Memory B cell (primary cell): ENCODE results near the gene SPAG8.
A peak's percentile ranks its signal among the peaks of the same experiment; 100 is the strongest.

Experiments used
- ATAC-seq: fragments of 150-1000 bp; cut with Tn5 transposase; 2 replicates; pipeline ENCODE4 v1.10.0; 2021; ENCODE audit warnings: low read depth, mild to moderate bottlenecking, moderate library complexity
- DNase-seq, 2 donors: peaks; one replicate each; pipeline ENCODE4 v3.0.0; 2022; ENCODE audit warnings: low spot score in 2 of 2
- H3K27ac Mint-ChIP-seq: one replicate; pipeline ENCODE4 v1.8.0; 2022; ENCODE audit warnings: mild to moderate bottlenecking, moderate library complexity, mixed read lengths
- H3K27me3 Mint-ChIP-seq: one replicate; pipeline ENCODE4 v1.8.0; 2022; ENCODE audit warnings: mixed read lengths
- H3K36me3 Mint-ChIP-seq: one replicate; pipeline ENCODE4 v1.8.0; 2022; ENCODE audit warnings: mild to moderate bottlenecking, mixed read lengths
- H3K4me1 Mint-ChIP-seq: one replicate; pipeline ENCODE4 v1.8.0; 2022; ENCODE audit warnings: mixed read lengths
- H3K4me3 Mint-ChIP-seq: one replicate; pipeline ENCODE4 v1.8.0; 2022; ENCODE audit warnings: mild to moderate bottlenecking, moderate library complexity, mixed read lengths
- H3K9me3 Mint-ChIP-seq: one replicate; pipeline ENCODE4 v1.8.0; 2022; ENCODE audit warnings: mixed read lengths

SPAG8 gene

DNA sequence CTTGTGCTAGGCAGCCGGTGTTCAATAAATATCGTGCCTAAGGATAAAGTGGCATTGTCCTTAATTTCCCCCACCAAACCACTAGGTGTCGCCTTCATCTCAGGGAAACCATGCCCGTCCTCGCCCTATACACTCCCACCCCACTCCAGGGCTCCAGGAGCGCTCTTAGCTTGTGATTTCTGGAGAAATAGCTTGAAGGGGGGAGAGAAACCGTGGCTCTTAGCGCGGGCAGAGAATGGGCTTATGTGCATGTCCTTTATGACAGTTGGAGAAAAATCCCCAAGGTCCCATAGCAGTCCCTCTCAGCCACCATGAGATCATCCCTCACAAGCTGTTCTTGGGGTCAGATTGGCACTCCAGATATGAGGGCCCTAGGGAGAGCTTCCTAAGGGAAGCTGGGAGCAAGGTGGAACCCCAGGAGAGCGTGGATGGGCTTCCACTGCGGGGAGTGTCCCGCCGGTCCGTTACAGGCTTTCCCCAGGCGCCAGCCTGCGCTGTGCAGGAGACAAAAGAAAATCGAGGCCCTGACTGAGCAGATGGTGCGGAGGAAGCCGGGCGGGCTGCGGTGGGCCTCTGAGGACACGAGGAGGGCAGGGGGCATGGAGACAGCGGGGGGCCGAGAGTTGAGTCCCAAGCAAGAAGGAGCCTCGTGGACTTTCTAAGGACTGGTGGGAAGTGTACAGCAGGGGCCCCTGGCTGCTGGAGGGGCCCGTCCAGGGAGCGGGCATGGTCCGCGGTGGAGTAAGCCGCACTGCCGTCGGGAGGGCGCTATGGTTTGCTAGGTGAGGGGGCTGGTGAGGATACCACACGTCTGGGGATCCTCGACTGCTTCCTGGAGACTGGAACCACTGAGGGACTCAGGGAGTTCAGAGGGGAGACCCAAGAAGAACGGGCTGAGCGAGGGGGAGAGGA, 21.4 kb downstream of the SPAG8 start:
- H3K27ac Mint-ChIP-seq, result no peak overlapping the region
- DNase-seq, result peak; percentile 48 to 68
- peak; percentile 86 for ATAC-seq
- peak overlapping the region; percentile 70 for H3K4me3 Mint-ChIP-seq
- H3K27me3 Mint-ChIP-seq, result peaks cover 3% of the 10 kb centered on the region
- H3K9me3 Mint-ChIP-seq, result no peaks in the 10 kb centered on the region
- H3K4me1 Mint-ChIP-seq, result peaks cover 8% of the 10 kb centered on the region
- H3K36me3 Mint-ChIP-seq, result peaks cover 11% of the 10 kb centered on the region

DNA sequence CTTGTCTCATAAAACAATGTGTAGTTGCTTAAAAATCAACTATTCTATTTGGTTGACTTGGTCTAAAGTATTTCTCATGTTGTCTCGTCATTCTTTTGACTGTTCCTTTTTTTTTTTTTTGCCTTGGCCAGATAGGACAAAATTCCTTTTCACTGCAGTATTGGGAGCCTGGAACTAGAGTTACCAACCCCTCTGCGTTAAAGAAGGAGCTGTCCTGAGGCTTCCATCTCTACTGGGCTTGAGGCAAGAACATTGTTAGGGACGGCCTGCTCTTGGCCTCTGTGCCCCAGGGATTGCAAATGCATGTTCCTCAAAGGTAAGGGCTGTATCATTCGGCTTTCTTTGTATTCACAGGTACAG, 22.1 kb downstream of the SPAG8 start:
- H3K9me3 Mint-ChIP-seq, result no peaks in the 10 kb centered on the region
- ATAC-seq (no peak), DNase-seq (no peak)

DNA sequence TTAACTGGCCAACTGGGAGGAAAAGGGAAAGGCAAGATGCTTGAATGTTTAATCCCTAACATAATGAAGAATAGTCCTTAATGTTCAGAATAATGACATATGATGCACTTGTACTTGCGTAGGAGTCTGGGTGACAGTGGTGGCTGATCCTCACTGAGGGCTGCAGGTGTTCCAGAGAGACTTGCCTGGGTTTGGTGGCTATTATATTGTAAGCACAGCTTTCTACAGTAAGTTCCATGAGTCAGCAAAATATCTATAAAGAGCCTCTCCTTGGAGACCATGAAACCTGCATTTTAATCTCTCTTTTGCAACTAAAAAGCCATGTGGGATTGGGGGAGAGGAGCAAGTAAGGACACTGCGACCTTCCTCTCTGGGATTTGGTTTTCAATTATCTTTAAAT, 22.5 kb downstream of the SPAG8 start:
- no peak for DNase-seq
- H3K4me3 Mint-ChIP-seq, result no peak overlapping the region
- H3K27ac Mint-ChIP-seq, result no peak overlapping the region
- peaks cover 15% of the 10 kb centered on the region for H3K36me3 Mint-ChIP-seq
- H3K27me3 Mint-ChIP-seq, result peaks cover 3% of the 10 kb centered on the region
- H3K4me1 Mint-ChIP-seq, result peaks cover 6% of the 10 kb centered on the region
- no peak for ATAC-seq
- H3K9me3 Mint-ChIP-seq, result no peaks in the 10 kb centered on the region

More for the DNA sequence above, 22.1 kb downstream of the SPAG8 start:
- Mint-ChIP-seq H3K27ac (no peak overlapping the region), H3K4me3 (no peak overlapping the region), H3K36me3 (peaks cover 12% of the 10 kb centered on the region), H3K4me1 (peaks cover 6% of the 10 kb centered on the region), H3K27me3 (peaks cover 3% of the 10 kb centered on the region)

DNA sequence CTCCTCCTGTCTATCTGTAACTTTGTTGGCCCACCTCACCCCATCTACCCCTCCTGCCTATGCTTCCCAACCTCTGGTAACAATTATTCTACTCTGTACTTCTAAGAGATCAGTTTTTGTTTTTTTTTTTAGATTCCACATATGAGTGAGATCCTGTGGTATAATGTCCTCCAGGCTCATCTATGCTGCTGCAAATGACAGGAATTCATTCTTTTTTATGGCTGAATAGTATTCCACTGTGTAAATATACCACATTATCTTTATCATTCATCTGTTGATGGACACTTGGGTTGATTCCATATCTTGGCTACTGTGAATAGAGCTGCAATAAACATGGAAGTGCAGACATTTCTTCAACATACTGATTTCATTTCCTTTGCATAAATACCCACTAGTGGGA, 28.6 kb downstream of the SPAG8 start:
- H3K36me3 Mint-ChIP-seq, result peaks cover 30% of the 10 kb centered on the region
- no peak overlapping the region for H3K27ac Mint-ChIP-seq
- H3K4me3 Mint-ChIP-seq, result no peak overlapping the region
- ATAC-seq, result no peak
- H3K4me1 Mint-ChIP-seq, result no peaks in the 10 kb centered on the region
- DNase-seq, result no peak
- H3K9me3 Mint-ChIP-seq, result peaks cover 2% of the 10 kb centered on the region
- H3K27me3 Mint-ChIP-seq, result no peaks in the 10 kb centered on the region

DNA sequence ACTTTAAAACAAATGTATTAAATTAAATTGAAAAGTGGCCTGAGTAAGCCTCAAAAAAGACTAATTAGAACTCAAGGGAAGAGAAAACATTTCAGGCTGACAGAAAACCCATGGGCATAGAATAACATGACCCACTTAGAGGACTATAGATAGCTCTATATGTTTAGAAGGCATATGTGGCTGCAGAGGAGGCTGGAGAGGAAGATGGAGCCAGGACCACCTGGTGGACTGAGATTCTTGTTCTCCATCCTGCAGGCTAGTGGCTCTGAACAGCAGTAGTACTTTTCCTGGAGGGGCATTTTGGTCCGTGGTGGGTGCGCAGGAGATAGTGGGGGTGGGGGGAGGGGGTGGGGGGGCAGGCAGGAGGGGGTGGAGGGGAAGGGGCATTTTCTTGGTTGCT, 31.0 kb downstream of the SPAG8 start:
- Mint-ChIP-seq H3K27ac (no peak overlapping the region), H3K4me1 (no peaks in the 10 kb centered on the region), H3K36me3 (peaks cover 27% of the 10 kb centered on the region), H3K9me3 (peaks cover 2% of the 10 kb centered on the region), H3K4me3 (no peak overlapping the region), H3K27me3 (no peaks in the 10 kb centered on the region)
- DNase-seq, result no peak
- no peak for ATAC-seq

DNA sequence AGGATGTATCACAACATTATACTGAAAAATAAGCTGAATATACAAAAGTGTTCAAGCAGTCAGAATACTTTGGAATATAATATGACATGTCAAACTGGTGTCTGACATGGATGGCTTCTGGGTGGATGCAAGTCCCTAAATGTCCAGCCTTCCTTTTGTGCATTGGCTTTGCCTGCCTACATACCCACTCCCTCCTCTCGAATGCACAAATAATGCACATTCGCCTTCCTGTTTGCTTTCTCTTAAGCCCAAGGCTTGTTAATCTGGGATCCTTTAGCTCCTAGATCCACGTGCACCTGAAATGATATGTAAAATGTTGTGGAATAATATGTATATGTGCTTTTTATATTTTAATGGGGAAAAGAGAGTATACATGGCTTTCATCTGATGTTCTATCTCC, 33.6 kb downstream of the SPAG8 start:
- peaks cover 13% of the 10 kb centered on the region for H3K36me3 Mint-ChIP-seq
- H3K27me3 Mint-ChIP-seq, result no peaks in the 10 kb centered on the region
- ATAC-seq (no peak), DNase-seq (no peak)
- H3K27ac Mint-ChIP-seq, result no peak overlapping the region
- no peak overlapping the region for H3K4me3 Mint-ChIP-seq
- peaks cover 4% of the 10 kb centered on the region for H3K4me1 Mint-ChIP-seq
- H3K9me3 Mint-ChIP-seq, result peaks cover 2% of the 10 kb centered on the region

DNA sequence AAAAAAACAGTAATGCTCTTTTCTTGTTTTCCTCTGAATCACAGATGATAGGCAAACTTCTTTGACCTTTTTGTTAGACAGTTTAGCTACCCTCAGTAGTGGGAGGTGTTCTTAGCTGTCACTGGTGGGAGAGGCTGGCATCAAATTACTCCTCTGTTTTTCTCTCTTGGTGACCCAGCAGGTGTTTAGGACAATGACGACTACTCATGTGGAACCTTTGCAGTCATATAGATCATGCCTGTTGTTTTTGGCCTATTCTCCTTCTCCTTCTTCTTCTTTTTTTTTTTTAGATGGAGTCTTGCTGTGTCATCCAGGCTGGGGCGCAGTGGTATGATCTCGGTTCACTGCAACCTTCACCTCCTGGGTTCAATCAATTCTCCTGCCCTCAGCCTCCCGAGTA, 36.0 kb downstream of the SPAG8 start:
- H3K27me3 Mint-ChIP-seq, result no peaks in the 10 kb centered on the region
- DNase-seq (no peak), ATAC-seq (peak; percentile 35)
- H3K36me3 Mint-ChIP-seq, result peaks cover 9% of the 10 kb centered on the region
- no peak overlapping the region for H3K4me3 Mint-ChIP-seq
- H3K27ac Mint-ChIP-seq, result peak overlapping the region; percentile 50
- no peaks in the 10 kb centered on the region for H3K9me3 Mint-ChIP-seq
- peaks cover 4% of the 10 kb centered on the region for H3K4me1 Mint-ChIP-seq

DNA sequence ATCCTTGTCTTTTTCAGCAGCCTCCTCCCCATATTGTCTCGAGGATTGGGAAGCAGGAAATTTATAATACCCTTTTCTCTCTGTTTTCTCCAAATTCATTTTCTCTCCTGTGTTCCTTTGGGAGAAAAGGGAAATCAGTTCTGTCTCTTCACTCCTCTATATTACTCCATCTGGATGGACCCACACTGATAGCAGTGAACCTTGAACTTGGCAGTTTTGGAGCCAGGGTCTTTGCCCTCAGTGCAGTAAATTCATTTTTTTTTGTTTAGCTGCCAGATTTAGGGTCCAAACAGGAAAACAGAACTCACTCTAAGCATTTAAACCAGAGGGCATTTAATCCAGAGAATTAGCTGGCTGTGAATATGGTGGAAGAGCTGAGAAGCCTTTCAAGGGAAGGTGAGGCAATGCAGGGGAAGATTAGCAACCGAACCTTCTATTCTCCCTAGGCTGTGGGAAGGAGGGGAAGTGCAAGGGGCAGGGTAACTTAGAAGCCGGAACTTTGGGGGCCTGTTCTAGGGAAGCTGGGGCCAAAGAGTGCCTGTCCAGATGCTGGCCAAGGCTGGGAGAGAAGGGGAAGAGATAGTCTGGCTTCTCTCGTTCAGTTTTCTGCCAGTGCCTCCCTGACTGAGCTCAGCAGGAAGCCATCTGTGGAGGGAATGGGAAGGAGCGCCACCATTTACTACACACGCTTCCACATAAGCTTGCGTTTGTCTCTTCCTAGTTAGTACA, 37.0 kb downstream of the SPAG8 start:
- peaks cover 5% of the 10 kb centered on the region for H3K36me3 Mint-ChIP-seq
- H3K9me3 Mint-ChIP-seq, result no peaks in the 10 kb centered on the region
- DNase-seq (no peak), ATAC-seq (no peak)
- peaks cover 4% of the 10 kb centered on the region for H3K4me1 Mint-ChIP-seq
- H3K27ac Mint-ChIP-seq, result peak overlapping the region; percentile 50
- H3K27me3 Mint-ChIP-seq, result no peaks in the 10 kb centered on the region
- H3K4me3 Mint-ChIP-seq, result no peak overlapping the region

DNA sequence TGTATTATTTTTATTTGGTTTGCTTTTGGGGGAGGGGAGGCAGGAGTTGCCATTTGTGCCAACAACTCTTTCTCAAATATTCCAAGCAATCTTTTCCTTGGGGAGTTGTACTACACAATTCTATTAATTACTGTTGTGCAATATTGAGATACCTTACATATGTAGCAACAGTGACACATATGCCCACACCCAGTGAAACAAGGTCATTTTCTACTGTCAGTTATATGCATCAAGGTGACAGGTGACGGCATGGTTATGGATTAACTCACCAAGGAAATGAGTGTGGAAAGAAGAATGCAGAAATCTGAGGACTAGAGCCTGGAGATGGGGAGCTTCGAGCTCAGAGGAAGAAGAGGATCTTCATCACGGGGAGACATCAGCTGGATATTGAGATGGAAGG, 40.1 kb downstream of the SPAG8 start:
- ATAC-seq (no peak), DNase-seq (no peak)
- H3K9me3 Mint-ChIP-seq, result no peaks in the 10 kb centered on the region

DNA sequence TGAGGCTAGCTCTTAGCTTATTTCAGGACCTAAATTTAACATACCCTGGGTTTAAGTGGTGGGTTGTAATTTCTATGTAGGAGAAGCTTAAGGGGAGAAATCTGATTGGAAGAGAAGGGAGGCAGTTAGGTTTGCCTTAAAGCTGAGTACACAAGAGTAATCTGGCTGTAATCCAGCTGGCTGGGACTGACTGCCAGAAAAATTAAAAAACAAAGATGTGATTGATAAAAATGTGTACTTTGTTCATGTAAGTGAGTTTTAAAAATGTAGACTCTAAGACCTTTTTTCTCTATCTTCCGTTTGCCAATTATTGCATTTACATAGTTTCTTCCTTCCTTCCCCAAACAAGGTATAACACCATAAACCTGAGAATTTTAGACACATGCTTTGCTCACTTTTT, 40.5 kb downstream of the SPAG8 start:
- Mint-ChIP-seq H3K27ac (no peak overlapping the region), H3K4me1 (peaks cover 4% of the 10 kb centered on the region), H3K9me3 (no peaks in the 10 kb centered on the region), H3K27me3 (no peaks in the 10 kb centered on the region), H3K4me3 (no peak overlapping the region), H3K36me3 (no peaks in the 10 kb centered on the region)
- ATAC-seq (no peak), DNase-seq (no peak)

More for the DNA sequence above, 40.1 kb downstream of the SPAG8 start:
- no peaks in the 10 kb centered on the region for H3K36me3 Mint-ChIP-seq
- H3K4me1 Mint-ChIP-seq, result peaks cover 4% of the 10 kb centered on the region
- H3K27ac Mint-ChIP-seq, result no peak overlapping the region
- H3K27me3 Mint-ChIP-seq, result no peaks in the 10 kb centered on the region
- no peak overlapping the region for H3K4me3 Mint-ChIP-seq

DNA sequence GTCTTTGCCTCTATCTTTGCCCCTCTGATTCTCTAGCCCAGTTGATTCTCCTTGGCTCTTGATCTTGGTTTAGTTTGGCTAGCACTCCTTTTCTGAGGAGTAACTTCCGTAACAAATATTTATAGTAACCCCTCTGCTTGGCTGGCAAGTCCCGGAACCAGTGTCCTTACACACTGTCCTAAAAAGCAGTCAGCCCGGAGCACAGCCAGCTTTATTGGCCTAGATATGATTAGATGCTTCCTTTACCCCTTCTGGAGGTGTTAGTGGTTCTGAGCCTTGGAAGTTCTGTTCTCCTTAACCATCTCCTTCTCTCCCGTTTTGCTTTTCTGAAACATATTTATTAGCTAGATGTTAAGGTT, 41.0 kb downstream of the SPAG8 start:
- Mint-ChIP-seq H3K27me3 (no peaks in the 10 kb centered on the region), H3K36me3 (no peaks in the 10 kb centered on the region), H3K9me3 (no peaks in the 10 kb centered on the region), H3K4me1 (peaks cover 4% of the 10 kb centered on the region), H3K4me3 (no peak overlapping the region), H3K27ac (no peak overlapping the region)
- ATAC-seq (no peak), DNase-seq (no peak)

DNA sequence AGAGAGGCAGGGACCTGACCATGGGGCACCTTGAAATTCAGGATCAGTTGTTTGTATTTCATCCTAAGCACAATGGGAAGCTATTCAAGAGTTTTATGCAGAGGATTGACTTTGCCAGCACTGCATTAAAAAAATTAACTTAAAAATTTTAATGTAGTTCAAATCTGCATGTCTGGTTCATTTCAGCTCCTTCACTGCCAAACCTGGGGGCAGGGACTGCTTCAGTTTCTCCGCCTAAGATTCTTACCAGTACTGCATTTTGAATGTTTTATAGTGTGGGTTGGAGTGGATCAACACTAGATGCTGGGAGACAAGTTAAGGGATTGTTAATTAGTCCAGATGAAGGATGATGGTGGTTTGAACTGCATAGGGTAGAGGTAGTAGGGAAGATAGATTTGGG, 42.3 kb downstream of the SPAG8 start:
- Mint-ChIP-seq H3K36me3 (no peaks in the 10 kb centered on the region), H3K27ac (no peak overlapping the region), H3K4me3 (no peak overlapping the region), H3K4me1 (no peaks in the 10 kb centered on the region), H3K9me3 (no peaks in the 10 kb centered on the region), H3K27me3 (no peaks in the 10 kb centered on the region)
- ATAC-seq (no peak), DNase-seq (no peak)

DNA sequence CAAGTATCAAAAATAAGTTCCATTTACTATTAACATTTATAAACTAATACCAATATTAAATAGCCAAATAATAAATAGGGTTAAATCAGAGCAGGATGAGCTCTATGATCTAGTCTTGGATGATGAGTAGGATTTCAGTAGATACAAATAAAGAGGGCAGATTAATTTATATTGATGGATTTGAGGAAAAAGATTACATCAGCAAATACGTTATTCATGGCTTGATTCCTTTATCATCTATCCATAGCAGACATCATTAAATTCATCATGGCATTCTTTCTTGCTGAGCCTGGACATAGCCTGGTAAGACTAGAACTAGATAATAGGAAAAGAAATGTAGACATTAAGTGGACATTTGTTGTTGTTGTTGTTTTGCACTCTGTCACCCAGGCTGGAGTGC, 44.6 kb downstream of the SPAG8 start:
- ATAC-seq (no peak), DNase-seq (no peak)
- H3K27ac Mint-ChIP-seq, result no peak overlapping the region
- H3K4me3 Mint-ChIP-seq, result no peak overlapping the region
- H3K4me1 Mint-ChIP-seq, result peaks cover 2% of the 10 kb centered on the region
- no peaks in the 10 kb centered on the region for H3K27me3 Mint-ChIP-seq
- no peaks in the 10 kb centered on the region for H3K36me3 Mint-ChIP-seq
- H3K9me3 Mint-ChIP-seq, result no peaks in the 10 kb centered on the region

DNA sequence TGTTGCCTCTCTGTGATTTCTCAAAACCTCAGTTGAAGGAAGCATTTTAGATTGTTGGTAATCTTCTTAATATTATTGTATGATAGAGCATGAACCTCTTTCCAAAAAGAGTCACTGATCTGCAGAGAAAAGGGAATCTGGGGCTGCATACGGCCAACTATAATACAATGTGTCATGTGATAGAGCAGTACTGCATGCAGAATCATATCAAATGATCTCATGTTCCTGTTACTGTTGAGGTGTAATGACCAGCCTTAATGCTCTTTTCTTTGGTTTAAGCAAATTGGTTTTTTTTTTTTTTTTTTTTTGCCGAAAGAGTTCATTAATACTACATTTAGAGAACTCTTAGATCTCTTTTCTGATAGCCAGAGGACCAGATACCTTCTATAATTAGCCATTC, 45.1 kb downstream of the SPAG8 start:
- Mint-ChIP-seq H3K36me3 (no peaks in the 10 kb centered on the region), H3K4me1 (peaks cover 4% of the 10 kb centered on the region), H3K9me3 (no peaks in the 10 kb centered on the region), H3K27me3 (no peaks in the 10 kb centered on the region), H3K27ac (no peak overlapping the region), H3K4me3 (no peak overlapping the region)
- DNase-seq (no peak), ATAC-seq (no peak)
